ENCODE measurements around the gene ALDH4A1.

The ALDH4A1 gene, protein sequence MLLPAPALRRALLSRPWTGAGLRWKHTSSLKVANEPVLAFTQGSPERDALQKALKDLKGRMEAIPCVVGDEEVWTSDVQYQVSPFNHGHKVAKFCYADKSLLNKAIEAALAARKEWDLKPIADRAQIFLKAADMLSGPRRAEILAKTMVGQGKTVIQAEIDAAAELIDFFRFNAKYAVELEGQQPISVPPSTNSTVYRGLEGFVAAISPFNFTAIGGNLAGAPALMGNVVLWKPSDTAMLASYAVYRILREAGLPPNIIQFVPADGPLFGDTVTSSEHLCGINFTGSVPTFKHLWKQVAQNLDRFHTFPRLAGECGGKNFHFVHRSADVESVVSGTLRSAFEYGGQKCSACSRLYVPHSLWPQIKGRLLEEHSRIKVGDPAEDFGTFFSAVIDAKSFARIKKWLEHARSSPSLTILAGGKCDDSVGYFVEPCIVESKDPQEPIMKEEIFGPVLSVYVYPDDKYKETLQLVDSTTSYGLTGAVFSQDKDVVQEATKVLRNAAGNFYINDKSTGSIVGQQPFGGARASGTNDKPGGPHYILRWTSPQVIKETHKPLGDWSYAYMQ

DNA sequence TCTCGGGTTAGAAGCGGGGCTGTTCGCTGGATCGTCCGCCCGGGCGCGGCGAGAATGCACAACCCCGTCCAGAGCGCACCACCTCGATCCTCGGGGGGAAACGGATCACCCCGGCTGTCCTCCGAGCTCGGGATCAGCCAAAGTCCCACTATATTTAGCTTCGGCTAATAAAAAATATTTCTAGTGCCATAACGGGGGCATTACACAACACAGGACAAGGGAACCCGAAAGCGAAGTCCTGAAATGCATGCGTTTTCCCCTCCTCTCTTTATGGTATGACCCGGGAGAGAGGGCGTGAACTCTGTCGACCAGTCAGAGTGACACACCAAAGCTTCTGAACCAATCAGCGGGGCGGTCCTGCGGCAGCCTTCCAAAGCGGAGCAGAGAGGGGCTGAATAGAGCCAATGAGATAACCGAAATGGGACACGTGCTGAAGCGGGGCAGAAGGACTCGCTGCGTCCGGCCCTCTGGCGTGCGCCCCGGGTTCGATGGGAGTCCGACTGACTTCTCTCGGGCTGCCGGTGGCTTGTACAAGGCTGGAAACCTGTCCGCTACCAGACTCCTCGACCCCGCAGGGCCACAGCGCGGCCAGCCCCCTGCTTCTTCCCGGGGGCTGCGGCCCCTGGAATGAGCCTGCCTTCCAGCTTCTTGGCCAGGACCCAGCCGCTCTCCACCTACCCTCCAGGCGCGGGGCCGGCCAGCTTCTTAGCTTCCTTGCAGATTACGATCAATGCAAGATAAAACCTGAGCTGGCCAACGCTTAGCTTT lies at the start of gene ALDH4A1:
Gene ALDH4A1 (minus strand): TSS at position 33 of the 768 bp plus-strand sequence. CDS start 32 bp downstream, at position 1.
- peak within 1 kb of the TSS; percentile 76 for H3K4me3 ChIP-seq (ENCODE audit: low read depth, low read length)
- peak; percentile 99 for DNase-seq (ENCODE audit: low read depth, low spot score)
- in situ Hi-C loops (cut with HindIII; ENCODE audit: low sequenced_read_pairs) = no loop called here
- TF ChIP-seq, protein P1, sequence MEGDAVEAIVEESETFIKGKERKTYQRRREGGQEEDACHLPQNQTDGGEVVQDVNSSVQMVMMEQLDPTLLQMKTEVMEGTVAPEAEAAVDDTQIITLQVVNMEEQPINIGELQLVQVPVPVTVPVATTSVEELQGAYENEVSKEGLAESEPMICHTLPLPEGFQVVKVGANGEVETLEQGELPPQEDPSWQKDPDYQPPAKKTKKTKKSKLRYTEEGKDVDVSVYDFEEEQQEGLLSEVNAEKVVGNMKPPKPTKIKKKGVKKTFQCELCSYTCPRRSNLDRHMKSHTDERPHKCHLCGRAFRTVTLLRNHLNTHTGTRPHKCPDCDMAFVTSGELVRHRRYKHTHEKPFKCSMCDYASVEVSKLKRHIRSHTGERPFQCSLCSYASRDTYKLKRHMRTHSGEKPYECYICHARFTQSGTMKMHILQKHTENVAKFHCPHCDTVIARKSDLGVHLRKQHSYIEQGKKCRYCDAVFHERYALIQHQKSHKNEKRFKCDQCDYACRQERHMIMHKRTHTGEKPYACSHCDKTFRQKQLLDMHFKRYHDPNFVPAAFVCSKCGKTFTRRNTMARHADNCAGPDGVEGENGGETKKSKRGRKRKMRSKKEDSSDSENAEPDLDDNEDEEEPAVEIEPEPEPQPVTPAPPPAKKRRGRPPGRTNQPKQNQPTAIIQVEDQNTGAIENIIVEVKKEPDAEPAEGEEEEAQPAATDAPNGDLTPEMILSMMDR (IDR thresholded peaks at IDR 0.05; ENCODE audit: low read depth, low read length) = no peak

DNA sequence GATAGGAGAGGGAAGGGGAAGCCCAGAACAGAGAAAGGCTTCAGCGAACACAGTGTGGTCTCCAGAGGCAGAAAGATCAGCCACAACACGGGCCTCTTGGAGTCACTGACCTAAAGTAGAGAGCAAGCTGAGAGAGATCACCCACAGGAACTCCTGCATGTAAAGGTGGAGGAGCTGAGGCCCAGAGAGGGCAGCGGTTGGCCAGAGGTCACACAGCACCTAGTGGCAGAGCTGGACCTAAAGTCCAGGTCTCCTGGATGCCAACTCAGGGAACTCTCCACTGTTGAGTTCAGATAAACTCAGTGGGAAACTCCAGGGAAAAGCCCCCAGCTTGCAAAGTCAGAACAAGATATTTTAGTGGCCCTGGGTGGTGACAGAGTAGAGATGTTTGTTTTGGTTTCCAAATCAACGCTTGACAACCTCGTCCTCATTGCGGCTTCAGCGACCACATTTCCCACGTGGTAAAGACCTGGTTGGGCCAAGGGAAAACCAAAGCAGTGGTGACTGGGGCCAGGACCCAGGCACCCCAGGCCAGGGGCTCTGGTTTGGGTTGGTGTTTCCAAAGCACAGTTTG lies 49.5 kb upstream of the ALDH4A1 start:
- no peak for DNase-seq (ENCODE audit: low read depth, low spot score)
- TF ChIP-seq, protein P1 (IDR thresholded peaks at IDR 0.05; ENCODE audit: low read depth, low read length) = no peak
- H3K4me3 ChIP-seq (ENCODE audit: low read depth, low read length) = no peak overlapping the region
- in situ Hi-C loops (cut with HindIII; ENCODE audit: low sequenced_read_pairs) = no loop called here

DNA sequence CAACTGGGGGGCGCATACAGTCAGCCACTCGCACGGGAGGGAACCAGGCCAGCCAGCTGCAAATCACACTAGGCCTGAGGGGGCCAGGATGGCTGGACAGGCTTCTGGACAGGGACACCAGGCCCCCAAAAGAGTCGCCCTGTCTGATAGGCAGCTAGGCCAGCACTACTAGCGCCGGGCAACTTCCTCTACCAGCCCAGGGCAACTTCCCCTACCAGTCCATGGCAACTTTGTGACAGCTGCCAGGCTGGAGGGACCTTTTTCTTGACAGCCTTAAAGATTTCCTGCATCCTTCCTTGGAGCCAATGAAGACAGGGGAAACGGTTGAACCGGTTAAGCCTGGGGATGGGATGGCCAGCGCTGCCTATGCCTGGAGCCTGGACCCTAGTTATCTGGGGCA lies 49.1 kb upstream of the ALDH4A1 start:
- in situ Hi-C loops (cut with HindIII; ENCODE audit: low sequenced_read_pairs) = no loop called here
- H3K4me3 ChIP-seq (ENCODE audit: low read depth, low read length) = no peak overlapping the region
- no peak for DNase-seq (ENCODE audit: low read depth, low spot score)
- TF ChIP-seq, protein P1 (IDR thresholded peaks at IDR 0.05; ENCODE audit: low read depth, low read length) = no peak

DNA sequence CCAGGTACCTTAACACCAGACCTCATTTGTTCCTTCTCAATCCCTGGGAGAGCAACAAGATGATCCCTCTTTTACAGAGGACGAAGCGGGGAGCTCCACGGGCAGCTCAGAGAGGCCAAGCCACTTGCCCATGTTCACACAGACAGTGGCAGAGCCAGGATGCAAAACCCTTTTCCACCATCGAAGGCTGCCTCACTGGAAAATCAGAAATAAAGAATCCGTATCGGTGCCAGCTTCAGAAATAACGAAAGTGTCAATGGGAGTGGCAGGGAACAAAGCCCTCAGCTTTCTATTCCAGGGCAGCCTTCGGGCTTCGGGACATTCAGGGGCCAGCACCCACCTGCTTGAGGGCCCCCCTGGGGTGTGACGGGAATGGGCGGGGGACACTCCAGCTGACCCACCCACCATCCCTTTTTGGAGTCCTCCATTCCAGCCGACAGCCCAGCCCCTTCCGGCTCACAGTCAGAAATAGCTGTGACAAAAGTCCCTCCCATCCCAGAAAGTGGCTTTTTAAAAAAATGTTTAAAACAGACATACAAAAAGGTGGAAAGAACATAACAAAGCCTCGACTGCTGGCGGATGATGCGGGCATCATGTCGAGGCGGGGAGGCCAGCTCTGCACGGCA lies 48.2 kb upstream of the ALDH4A1 start:
- no peak overlapping the region for H3K4me3 ChIP-seq (ENCODE audit: low read depth, low read length)
- DNase-seq (ENCODE audit: low read depth, low spot score) = no peak
- in situ Hi-C loops (cut with HindIII; ENCODE audit: low sequenced_read_pairs) = no loop called here
- TF ChIP-seq, protein P1 (IDR thresholded peaks at IDR 0.05; ENCODE audit: low read depth, low read length) = no peak

DNA sequence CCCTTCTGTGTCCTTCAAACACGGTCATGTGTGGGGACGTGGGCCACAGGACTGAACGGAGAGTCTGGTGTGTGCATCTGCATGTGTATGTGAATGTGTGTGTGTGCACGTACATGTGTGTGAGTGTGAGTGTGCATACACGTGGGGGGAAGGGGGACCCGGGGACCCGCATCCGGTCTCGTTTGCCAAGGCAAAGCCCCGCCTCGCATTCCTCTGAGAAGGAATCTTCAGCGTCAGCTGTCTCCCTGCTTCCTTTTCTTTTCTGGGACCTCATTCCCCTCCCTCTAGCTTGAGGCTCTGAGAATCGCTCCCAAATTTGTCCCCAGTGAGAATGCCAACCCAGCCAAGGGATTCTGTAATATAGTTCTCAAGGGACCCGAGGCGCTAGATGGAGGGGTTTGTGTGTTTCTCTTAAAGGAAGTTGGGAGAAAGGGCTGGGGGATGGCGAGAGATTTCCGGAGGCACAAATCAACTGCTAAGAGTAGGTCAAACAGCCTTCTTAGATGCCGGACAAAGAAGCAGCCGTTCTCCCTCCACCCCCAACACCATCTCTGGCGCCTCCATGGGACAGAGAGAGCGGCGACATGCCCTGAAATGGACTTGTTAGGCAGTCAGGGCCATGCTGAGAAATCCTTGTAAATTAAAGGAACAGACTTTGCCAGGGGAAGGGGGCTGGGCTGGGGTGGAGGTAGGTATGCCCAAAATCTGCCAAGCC lies 47.5 kb upstream of the ALDH4A1 start:
- in situ Hi-C loops (cut with HindIII; ENCODE audit: low sequenced_read_pairs) = no loop called here
- TF ChIP-seq, protein P1 (IDR thresholded peaks at IDR 0.05; ENCODE audit: low read depth, low read length) = peak; percentile 28
- DNase-seq (ENCODE audit: low read depth, low spot score) = peak; percentile 50
- no peak overlapping the region for H3K4me3 ChIP-seq (ENCODE audit: low read depth, low read length)

All from astrocyte of the spinal cord (primary cell).